DND-41 (cell line): ENCODE results near the gene VPS35L.

ENCODE experiments used
- ATAC-seq: fragments of 200-7000 bp; cut with Tn5 transposase; 3 replicates; pipeline ENCODE4 v1.9.1; 2021; ENCODE audit warnings: low read depth; ENCODE audit not compliant: insufficient read depth
- DNase-seq: peaks from one replicate; pipeline ENCODE4 v3.0.0-alpha.2; 2020
- H2AFZ ChIP-seq: 2 replicates; pipeline ENCODE4 v1.6.0; 2012; ENCODE audit warnings: low read depth, low read length
- H3K27ac ChIP-seq: 2 replicates; pipeline ENCODE4 v1.5.1; 2012; ENCODE audit warnings: low read length, inconsistent platforms
- H3K27me3 ChIP-seq: fragments of 200-600 bp; sonication (generic); 2 replicates; pipeline ENCODE4 v1.6.0; 2012; ENCODE audit warnings: low read length, mild to moderate bottlenecking, inconsistent platforms; ENCODE audit not compliant: insufficient read depth, poor library complexity
- H3K36me3 ChIP-seq: 2 replicates; pipeline ENCODE4 v1.5.1; 2012; ENCODE audit warnings: low read length, inconsistent platforms; ENCODE audit not compliant: insufficient read depth
- H3K4me1 ChIP-seq: 2 replicates; pipeline ENCODE4 v1.5.1; 2012; ENCODE audit warnings: mild to moderate bottlenecking, low read length; ENCODE audit not compliant: insufficient read depth
- H3K4me2 ChIP-seq: 2 replicates; pipeline ENCODE4 v1.6.0; 2012; ENCODE audit warnings: mild to moderate bottlenecking, moderate library complexity, low read length, inconsistent platforms; ENCODE audit not compliant: insufficient read depth
- H3K4me3 ChIP-seq, 2 experiments: fragments of 200-600 bp in 1 of 2; shearing (Covaris generic) in 1 of 2; 2 replicates each; pipeline ENCODE4 v1.5.1; 2012 to 2016; ENCODE audit warnings: inconsistent platforms in 2 of 2, low read length in 2 of 2, mild to moderate bottlenecking in 2 of 2, low read depth in 1 of 2, moderate library complexity in 1 of 2
- H3K79me2 ChIP-seq: 2 replicates; pipeline ENCODE4 v1.6.0; 2012; ENCODE audit warnings: low read length, inconsistent platforms; ENCODE audit not compliant: insufficient read depth
- H3K9ac ChIP-seq: 2 replicates; pipeline ENCODE4 v1.6.0; 2012; ENCODE audit warnings: low read depth, mild to moderate bottlenecking, inconsistent platforms, low read length, moderate library complexity
- H3K9me3 ChIP-seq: 2 replicates; pipeline ENCODE4 v1.5.1; 2012; ENCODE audit warnings: low read length, moderate library complexity, mild to moderate bottlenecking, inconsistent platforms; ENCODE audit not compliant: insufficient read depth, severe bottlenecking
- H4K20me1 ChIP-seq: 2 replicates; pipeline ENCODE4 v1.6.0; 2012; ENCODE audit warnings: low read length; ENCODE audit not compliant: insufficient read depth
- CTCF ChIP-seq: IDR thresholded peaks from 2 replicates; pipeline ENCODE4 v1.5.1; 2012; ENCODE audit warnings: borderline replicate concordance, low read length, moderate library complexity, mild to moderate bottlenecking; ENCODE audit not compliant: poor library complexity, severe bottlenecking; ENCODE audit errors: extremely low read depth
- EZH2 ChIP-seq: IDR thresholded peaks from 3 replicates; pipeline ENCODE4 v1.6.1; 2012; ENCODE audit warnings: borderline replicate concordance, low read depth, mild to moderate bottlenecking, moderate library complexity, low read length, inconsistent platforms; ENCODE audit not compliant: severe bottlenecking

Gene VPS35L

DNA sequence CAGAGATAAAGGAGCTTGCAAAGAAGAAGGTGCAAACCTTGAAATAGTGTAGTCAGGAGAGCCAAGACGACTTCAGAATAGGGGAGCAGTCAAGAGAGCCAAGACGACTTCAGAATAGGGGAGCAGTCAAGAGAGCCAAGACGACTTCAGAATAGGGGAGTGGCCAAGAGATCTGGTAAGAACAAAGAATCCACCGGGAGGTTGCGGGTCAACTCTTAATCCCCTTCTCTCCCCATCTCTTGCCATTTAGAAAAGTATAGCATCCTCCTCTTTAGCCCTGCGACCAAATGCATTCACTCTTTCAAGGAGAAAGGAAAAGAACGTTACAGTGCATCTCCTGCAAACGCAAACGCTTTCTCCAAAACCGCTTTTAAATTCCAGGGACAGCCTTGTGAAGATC lies 161.8 kb downstream of the VPS35L start:
- H3K79me2 ChIP-seq, result peaks cover 50% of the 10 kb centered on the region
- peak overlapping the region; percentile 81 to 100 for H3K4me3 ChIP-seq
- ATAC-seq (no peak), DNase-seq (peak; percentile 9)
- peak overlapping the region; percentile 89 for H2AFZ ChIP-seq
- H3K36me3 ChIP-seq, result peaks cover 36% of the 10 kb centered on the region
- H3K9ac ChIP-seq, result peak overlapping the region; percentile 94
- peak overlapping the region; percentile 89 for H3K27ac ChIP-seq
- H3K9me3 ChIP-seq, result no peaks in the 10 kb centered on the region
- TF ChIP-seq CTCF, result no peak
- no peak for TF ChIP-seq EZH2
- H3K27me3 ChIP-seq, result no peaks in the 10 kb centered on the region
- H3K4me2 ChIP-seq, result peak overlapping the region; percentile 80
- H4K20me1 ChIP-seq, result peaks cover 27% of the 10 kb centered on the region
- H3K4me1 ChIP-seq, result peaks cover 33% of the 10 kb centered on the region

DNA sequence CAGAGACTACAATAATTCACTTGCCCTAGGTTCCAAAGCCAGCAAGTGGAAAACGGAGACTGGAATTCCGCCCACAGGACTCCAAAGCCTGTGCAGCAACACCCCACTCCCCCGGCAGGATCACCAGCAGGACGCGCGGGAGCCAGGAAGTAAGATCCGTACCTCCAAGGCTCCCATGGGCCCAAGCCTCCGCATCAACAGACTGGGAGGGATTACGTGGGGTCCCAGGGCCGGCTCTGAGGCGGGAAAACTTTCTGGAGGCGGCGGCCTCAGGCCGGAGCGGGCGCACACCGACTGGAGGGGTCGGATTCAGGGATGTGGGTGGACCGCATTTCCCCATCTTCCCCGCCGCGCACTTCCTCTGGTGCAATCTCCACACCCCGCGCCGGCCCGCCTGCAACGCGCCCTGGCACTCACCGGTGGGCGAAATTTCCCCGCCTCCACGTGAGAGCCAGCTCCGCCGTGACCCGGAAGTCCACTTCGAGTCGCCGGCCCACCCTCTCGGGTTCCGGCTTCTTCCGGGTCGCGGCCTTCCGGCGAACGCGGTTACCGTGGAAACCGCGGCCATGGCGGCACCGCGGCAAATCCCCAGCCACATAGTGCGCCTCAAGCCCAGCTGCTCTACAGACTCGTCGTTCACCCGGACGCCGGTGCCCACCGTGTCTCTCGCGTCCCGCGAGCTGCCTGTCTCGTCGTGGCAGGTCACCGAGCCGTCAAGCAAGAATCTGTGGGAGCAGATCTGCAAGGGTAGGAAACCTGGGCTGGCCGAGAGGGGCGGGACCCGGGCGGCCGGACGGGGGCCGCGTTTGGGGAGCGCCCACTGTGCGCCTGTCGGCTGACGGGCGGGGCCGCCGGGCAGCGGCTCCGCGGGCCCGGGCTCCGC lies 162.5 kb downstream of the VPS35L start, which contains the start of the genes IQCK and KNOP1:
TSS of gene IQCK (plus strand) at position 531 of the 883 bp plus-strand sequence. CDS start at position 567, 36 bp downstream.
TSS of gene KNOP1 (minus strand) at position 487 of the 883 bp plus-strand sequence. CDS start 3,192 bp downstream, outside the sequence.
- Histone ChIP-seq H4K20me1 (peaks cover 21% of the 10 kb centered on the region; the same call in 1 of the 2 replicates), H3K27me3 (no peaks in the 10 kb centered on the region), H3K4me2 (peak within 1 kb of the TSS; percentile 80), H3K79me2 (peaks cover 43% of the 10 kb centered on the region), H3K36me3 (peaks cover 29% of the 10 kb centered on the region), H3K4me1 (peaks cover 33% of the 10 kb centered on the region), H3K9ac (peak within 1 kb of the TSS; percentile 94), H3K4me3 (peak within 1 kb of the TSS; percentile 81 to 100), H3K9me3 (no peaks in the 10 kb centered on the region), H3K27ac (peak within 1 kb of the TSS; percentile 89), H2AFZ (peak within 1 kb of the TSS; percentile 89)
- ATAC-seq (peak; percentile 95), DNase-seq (peak; percentile 89)
- TF ChIP-seq EZH2 (no peak), CTCF (no peak)

DNA sequence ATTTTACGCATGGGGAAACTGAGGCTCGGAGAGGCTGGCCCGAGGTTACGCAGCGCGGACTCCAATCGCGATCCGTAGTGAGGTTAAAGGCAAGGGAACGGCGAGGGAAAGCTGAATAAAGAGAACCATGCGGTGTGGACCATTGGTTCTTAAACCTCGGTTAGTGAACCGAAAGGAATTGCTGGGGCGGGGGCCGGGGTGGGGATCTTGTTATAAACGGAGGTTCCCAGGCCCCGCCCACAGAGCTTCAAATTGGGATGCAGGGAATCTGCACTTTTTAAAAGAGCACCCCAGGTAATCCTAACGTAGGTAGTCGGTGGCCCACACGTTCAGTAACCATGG lies 163.1 kb downstream of the VPS35L start:
- peak overlapping the region; percentile 89 for H2AFZ ChIP-seq
- H3K4me3 ChIP-seq, result peak overlapping the region; percentile 81 to 100

More for the DNA sequence above, 163.1 kb downstream of the VPS35L start:
- H3K36me3 ChIP-seq, result peaks cover 23% of the 10 kb centered on the region
- H3K9me3 ChIP-seq, result no peaks in the 10 kb centered on the region
- peak overlapping the region; percentile 80 for H3K4me2 ChIP-seq
- H3K79me2 ChIP-seq, result peaks cover 43% of the 10 kb centered on the region
- H3K27ac ChIP-seq, result peak overlapping the region; percentile 1; the same call in 1 of the 2 replicates
- H3K4me1 ChIP-seq, result peaks cover 33% of the 10 kb centered on the region
- DNase-seq (peak; percentile 11), ATAC-seq (no peak)
- TF ChIP-seq EZH2 (no peak), CTCF (no peak)
- H4K20me1 ChIP-seq, result peaks cover 20% of the 10 kb centered on the region; the same call in 1 of the 2 replicates
- H3K27me3 ChIP-seq, result no peaks in the 10 kb centered on the region
- peak overlapping the region; percentile 94 for H3K9ac ChIP-seq
